LHCN-M2 (cell line): ENCODE measurements around the gene ST8SIA2. TPM values are rescaled to one million over a fixed set of nuclear protein-coding genes. Genes with fewer than 3 reads are reported as not detected.
A peak's percentile ranks its signal among the peaks of the same experiment; 100 is the strongest.
"Not testable (repeated sequence)": the region's sequence is repeated elsewhere in the genome, so short reads cannot be mapped to it uniquely, and the experiment has no call there.

ENCODE experiments used
- DNase-seq: peaks from one replicate; pipeline ENCODE4 v3.0.0-alpha.2; 2012; ENCODE audit warnings: low read depth
- total RNA-seq: library from RNA; depleted of rRNA; stranded (reverse); fragments of >200 nt; gene quantifications from 2 replicates; pipeline ENCODE4 v1.2.3, GENCODE V29; 2014

The ST8SIA2 gene
- total RNA-seq, 1 experiment from 2014 or later: 12.7 TPM

DNA sequence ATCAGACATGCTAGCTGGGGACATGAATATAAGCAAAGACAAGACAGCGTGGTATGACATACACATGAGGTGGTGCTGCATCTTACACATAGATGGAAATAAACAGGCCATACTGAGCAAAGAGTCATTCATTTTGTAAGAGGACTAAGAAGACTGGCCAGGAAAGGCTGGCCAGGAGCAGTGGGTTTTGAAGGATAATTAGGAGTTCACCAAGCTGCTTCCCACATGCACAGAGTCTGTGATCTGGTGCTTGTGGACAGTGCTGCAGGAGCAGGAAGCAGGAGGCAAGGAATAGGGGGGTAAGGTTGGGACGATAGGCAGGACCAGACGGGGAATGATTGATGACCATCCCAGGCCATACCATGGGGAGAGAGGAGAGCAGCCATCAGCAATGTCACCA is 41.5 kb downstream of the ST8SIA2 start:
- DNase-seq: no peak

DNA sequence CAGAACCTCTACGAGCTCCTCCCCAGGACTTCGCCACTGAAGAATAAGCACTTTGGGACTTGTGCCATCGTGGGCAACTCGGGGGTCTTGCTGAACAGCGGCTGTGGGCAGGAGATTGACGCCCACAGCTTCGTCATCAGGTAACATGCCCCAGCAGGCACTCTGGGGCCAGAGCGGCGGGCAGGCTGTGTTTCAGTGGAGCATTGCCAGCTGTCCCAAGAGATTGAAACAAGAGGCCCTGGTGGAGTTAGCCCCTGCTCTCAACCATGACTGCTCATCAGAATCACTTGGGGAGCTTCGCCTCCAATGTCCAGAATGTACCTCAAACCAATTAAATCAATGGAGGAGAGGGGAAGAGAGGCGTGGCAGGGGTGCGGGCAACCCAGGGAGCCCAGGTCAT is 44.8 kb downstream of the ST8SIA2 start:
- DNase-seq: no peak

DNA sequence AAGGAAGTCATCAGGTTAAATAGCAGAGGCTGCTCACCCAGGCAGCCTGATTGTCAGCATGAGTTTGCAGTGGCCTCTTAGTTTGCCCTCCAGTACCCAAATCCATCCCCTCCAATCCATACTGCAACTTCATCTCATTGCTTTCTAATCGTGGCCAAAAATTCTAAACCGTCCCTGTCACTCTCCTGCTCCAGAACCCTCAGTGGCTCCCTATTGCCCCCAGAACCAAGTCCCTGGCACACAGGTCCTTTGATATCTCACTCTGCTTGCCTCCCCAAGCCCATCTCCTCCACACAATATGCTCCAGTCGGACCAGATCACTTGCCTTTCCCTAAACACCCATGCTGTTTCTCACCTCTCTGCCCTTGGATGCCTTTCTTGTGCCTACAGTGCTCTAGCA is 49.7 kb downstream of the ST8SIA2 start:
- no peak for DNase-seq

DNA sequence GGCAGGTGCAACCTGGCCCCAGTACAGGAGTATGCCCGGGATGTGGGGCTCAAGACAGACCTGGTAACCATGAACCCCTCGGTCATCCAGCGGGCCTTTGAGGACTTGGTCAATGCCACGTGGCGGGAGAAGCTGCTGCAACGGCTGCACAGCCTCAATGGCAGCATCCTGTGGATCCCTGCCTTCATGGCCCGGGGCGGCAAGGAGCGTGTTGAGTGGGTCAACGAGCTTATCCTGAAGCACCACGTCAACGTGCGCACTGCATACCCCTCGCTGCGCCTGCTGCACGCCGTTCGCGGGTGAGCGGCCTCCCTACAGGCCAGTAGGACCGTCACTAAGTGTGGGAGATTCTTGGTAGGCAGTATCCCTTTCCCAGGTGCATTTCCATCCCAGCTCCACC is 51.0 kb downstream of the ST8SIA2 start:
- DNase-seq: no peak

DNA sequence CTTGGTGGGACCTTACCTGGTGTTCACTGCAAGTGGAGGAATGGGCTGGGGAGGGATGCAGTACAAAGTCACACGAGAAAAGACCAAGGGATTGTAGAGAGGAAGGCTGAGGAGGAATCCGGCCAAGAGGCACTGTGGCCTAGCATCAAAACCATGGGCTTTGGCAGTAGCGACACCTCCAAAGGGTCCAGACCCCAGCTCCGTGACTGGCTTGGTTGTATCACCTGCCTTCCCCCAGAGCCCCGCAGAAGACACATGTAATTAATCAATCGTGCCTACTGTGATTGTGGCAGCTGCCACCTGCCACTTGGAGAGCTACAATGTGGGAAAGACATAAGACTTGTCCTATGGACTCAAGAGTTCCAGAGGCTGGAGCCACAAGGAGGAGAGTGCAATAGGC is 54.7 kb downstream of the ST8SIA2 start:
- DNase-seq: no peak

DNA sequence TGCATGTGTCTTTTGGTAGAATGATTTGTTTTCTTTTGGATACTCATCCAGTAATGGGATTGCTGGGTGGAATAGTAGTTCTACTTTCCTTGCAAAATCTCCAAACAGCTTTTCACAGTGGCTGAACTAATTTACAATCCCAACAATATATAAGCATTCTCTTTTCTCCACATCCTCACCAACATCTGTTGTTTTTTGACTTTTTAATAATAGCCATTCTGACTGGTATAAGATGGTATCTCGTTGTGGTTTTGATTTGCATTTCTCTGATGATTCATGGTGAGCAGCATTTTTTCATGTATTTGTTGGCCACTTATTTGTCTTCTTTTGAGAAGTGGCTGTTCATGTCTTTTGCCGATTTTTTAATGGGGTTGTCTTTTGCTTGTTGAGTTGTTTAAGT is 55.8 kb downstream of the ST8SIA2 start:
- peak; percentile 79 for DNase-seq

DNA sequence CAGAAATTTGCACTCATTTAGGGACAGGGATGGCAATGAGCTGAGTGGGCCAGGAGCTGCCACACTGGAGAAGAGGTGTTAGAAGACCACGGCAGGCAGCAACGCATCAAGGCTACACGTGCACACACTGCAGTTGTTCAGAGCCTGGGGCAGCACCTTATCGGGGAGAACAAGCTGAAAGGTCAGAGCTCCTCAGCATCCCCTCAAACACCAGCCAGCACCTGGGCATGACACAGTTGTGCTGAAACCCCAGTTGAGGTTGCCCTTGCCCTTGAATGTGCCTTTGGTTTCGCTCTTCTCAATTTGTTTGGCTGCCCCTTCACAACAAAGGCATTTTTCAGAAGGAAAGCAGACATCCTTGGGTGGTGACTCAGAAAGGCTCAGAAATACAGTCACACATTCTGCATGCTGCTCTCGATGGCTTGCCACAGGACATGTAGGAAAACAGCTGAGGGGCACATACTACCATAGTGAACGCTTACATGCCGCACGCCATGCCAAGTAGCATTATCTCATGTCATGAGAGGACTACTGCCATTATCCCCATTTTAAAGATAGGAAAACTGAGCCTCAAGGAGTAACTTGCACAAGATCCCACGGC is 57.6 kb downstream of the ST8SIA2 start:
- peak; percentile 92 for DNase-seq

DNA sequence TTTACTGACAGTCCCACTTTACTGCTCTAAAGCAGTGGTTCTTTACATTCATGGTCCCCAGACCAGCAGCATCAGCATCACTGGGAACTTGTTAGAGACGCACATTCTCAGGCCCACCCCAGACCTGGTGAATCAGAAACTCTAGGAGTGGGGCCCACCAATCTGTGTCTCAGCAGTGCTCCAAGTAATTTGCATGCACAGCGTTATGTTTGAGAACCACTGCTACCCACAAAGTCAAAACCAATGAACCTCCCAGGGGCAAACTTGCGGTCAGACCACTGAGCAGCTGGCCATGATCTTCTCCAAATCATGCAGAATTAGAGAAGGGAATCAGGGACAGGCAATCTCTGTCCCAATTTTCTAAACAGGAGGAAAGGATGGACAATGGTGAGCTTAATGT is 58.5 kb downstream of the ST8SIA2 start:
- peak; percentile 31 for DNase-seq

DNA sequence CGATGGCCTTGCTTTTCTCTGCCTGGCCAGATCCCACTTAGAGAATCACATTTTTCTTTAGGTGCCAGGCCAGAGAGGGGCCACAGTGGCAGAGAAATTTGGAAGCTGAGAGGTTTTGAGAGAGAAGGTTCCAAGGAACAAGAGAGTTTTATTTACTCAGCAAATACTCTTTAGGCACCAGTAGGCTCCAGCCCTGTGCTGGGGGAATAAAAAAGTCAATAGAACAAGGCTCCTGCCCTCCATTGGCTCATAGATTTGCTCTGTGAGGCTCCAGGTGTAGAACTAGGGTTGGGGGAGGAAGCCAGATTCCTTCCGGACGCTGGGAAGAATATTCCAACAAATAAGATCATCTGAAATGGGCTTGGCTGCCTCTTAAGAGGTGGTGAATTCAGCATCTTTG is 59.9 kb downstream of the ST8SIA2 start:
- no peak for DNase-seq

DNA sequence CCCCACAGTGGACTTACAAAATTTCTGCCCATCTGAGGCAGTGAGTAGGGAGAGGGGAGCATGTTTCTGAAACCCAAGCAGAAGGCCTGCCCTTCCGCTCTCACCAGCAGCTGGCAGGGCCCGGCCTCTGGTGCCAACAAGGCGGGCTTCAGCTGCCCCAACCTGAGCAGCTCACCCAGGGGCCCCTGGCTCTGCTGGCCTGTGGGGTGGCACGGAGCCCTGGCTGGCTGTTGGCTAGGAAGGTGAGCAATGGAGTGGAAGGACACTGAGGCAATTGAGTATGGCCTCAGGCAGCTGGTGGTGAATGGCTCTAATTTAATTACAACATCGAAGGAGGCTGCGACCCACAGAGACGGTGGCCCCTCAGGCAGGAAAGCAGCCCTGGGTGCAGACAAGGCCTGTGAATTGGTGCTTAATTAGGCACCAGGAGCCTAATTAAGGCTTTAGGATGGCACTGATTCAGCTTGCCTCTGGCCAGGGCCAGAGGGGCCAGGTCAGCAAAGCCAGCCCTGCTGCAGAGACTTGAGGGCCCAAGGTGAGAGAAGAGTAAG is 60.9 kb downstream of the ST8SIA2 start:
- DNase-seq: no peak

DNA sequence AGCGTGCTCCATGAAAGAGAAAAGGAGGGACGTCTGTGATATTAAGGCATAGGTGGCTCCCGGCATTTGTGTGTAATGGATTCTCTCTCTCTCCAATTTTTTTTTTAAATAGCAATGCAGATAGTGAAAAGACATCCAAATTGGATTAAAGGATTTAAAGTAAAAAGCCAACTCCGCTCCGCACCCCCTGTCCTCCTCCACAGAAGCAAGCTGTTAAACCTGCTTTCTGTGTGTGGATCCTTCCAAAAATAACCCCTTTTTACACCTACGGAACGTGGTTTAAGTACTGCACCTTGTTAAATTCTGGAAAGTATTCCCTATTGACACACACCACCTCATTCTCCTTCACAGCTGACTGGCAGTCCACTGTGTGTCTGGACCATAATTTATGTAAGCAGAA is 61.6 kb downstream of the ST8SIA2 start:
- no peak for DNase-seq

DNA sequence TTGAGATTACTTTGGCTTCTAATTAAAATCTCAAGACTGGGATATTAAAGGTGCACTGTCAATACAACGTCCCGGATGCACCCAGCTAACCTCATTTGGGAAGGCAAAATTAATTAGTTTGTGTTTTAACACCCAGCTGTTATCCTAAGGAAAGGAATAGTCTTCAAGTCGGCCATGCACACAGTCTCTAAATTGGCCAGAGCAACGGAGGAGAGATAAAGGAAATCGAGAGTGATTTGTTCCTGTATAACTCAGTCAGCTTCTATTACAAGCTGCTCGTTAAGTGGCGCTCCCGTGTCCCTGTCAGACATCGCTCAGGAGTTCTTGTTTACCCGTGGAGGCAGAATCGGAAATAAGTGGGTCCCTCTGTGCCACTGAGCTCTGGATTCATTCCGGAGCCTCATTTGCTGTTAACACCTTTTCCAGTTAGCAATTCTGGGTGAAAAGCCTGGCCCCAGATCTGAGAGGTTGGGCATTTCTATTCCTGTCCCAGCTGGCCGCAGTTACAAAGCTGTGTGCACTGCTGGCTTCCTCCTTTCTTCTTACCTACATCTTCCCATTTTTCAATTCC is 63.9 kb downstream of the ST8SIA2 start:
- no peak for DNase-seq

DNA sequence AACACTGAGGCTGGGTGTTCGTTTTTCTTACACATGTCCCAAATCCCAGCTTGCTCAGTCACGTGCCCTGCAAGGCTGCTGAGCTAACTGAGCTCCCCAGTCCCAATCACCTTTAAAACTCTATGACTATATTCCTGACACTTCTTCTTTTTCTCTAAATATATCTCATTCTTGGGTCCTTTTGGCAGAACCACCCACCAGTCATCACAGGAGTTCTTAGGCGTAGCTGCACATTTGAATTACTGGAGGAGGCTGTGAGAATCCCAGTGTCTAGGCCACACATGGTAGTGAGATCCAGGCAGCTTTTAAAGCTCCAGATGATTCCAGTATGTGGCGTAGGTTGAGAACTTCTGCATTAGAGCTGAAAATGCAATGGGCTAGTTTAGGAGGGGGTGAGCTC is 66.3 kb downstream of the ST8SIA2 start:
- DNase-seq: no peak

DNA sequence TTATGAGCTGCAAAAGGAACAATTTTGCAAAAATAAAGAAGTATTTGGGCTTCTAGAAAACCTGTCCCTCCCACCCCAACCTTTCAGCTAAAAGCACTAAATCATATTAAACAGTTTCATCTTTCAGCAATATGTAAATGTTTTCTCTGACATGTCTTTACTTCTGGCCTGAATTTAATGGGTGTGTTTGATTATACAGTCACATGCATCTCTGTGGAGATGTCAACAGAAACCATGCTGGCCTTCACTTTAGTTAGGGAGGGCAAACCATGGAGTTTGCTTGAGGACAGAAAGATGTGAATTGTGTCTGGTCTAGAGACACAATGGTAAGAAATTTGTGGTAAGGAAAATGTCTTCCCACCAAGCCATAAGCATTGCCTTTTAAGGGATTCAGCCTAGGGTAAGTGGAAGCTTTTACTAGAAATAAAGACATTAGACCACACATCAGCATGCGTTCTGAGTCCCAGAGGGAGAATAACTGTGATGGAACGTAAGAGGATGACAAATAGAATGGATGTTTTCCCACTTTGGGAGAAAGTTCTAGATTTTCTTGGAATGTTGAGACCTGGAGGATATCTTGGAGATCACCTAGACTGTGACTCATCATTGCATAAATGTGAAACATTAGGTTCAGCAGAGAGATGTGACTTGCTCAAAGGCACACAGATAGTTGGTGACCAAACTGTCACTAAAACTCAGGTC is 68.9 kb downstream of the ST8SIA2 start:
- DNase-seq: no peak

DNA sequence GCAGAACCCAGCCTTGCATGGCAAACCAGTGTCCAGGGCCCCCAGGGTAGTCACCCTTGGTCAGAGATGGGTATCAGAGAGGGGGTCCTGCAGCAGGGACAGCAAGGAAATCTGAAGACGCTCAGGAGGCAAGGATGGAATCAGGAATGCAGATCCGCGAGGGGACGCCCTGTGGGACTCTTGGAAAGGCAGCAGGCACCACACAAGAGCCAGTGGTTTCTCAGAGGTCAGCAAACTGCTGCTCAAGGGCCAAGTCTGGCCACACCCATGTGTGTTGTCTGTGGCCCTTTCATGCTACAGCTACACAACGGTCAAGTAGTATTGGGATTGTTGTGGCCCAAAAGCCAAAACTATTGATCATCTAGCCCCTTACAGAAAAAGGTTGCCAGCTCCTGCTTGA is 69.7 kb downstream of the ST8SIA2 start:
- DNase-seq: no peak

DNA sequence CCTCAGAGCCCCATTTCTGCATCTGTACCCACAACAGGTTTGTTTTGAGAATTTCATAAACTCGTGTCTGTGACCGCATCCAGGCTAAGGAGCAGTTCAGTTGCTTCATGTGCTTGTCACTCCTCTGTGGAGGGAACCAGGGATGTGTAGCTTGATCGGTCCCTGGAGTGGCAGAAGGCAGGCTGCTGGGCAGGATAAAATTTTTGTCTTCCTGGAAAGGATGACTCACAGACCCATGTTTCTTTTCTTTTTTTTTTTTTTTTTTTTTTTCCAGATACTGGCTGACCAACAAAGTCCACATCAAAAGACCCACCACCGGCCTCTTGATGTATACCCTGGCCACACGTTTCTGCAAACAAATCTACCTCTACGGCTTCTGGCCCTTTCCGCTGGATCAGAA is 70.1 kb downstream of the ST8SIA2 start:
- peak; percentile 47 for DNase-seq

DNA sequence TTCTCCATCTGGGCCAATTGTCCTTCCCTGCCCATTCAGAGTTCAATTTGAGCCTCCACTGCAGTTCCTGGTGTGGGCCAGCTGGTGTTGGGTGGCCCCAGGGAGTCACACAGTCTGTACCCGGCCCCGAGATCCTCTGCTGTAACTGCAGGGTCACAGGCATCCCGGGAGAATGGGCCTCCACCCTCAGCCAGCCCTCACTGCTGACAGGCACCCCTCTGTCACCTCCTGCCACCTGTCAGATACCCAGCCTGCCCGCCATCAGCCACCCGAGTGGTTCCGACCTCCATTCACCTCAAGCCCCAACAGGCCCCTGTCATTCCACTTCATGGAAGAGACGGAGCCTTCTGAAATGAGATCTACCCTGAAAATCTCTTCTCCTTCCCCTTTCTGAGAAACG is 73.2 kb downstream of the ST8SIA2 start:
- DNase-seq: no peak

DNA sequence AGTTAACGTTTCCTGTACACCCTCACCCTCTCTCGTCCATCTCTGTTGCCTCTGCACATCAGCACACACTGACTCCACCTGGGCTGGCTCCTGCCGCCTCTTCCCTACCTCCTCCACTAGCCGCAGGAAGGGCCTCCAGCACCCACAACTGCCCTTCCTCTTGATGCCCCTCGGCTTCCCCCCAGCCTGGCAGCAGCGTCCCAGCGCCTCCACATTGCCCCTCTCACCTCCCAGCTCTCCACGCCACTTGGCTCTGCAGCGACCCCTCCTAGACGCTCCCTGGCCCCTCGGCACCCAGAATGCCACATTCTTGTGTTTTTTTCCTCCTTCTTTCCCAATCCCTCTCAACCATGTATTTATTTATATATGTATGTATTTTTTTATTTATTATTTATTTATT is 73.6 kb downstream of the ST8SIA2 start:
- no peak for DNase-seq

DNA sequence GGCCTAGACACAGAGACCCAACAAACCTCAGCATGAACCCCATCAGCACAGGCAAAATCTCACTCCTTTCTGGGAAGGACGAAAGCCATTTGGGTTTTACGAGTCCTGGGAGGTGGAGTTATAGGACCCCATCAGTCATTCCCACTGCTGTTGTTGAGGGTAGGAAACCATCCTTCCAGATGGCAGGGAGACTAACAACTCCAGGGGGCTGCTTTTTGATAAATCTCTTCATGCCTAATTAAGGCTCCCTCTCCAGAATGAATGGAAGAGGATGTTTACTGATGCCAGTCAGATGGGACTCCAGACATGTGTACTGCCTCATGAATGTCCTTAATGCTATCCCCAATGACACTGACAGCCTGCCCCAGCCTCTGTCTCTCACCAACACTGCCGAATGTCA is 75.3 kb downstream of the ST8SIA2 start:
- no peak for DNase-seq

DNA sequence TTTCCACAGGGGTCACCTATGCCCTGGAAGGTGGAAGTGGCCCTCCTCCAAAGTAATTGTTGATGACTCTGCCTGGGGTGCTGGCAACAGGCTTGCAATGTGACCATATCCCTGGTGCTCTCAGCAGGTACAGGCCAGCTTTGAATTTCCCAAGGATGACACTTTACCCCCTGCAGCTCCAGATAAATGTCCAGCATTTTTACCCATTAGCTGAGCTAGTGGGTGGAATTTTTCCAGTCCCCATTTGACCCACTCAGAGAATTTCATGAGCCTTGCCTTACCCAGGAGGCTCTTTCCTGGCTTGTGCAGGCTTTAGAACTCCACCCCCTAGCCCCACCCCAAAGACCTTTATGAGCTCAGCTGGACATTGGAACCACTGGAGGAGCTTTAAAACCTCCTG is 77.6 kb downstream of the ST8SIA2 start:
- no peak for DNase-seq

DNA sequence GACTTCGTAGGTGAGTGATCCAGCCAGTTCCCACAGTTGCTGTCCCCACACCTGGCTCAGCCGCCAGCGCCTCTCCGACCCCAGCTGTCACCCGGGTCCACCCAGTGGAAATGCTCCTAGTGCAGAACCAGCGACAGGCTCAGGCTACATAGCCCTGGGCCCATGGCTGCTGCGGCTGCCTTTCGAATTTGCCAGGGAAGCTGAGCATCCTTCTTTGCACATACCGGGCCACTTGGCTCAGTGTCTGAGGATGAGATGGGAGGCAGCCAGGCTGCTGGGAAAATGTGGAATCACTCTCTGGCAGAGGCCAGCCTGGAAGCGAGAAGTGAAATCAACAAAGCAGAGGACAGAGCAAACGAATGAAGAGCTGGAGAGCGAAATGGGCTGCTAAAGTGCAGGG is 80.1 kb downstream of the ST8SIA2 start:
- no peak for DNase-seq

DNA sequence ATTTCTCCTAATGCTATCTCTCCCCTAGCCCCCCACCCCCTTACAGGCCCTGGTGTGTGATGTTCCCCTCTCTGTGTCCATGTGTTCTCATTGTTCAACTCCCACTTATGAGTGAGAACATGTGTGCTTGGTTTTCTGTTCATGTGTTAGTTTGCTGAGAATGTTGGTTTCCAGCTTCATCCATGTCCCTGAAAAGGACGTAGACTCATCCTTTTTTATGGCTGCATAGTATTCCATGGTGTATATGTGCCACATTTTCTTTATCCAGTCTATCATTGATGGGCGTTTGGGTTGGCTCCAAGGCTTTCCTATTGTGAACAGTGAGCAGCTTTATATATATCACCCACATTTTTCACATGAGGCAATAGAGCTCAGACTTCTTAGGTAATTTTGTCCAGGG is 86.0 kb downstream of the ST8SIA2 start:
- not testable (repeated sequence) for DNase-seq

DNA sequence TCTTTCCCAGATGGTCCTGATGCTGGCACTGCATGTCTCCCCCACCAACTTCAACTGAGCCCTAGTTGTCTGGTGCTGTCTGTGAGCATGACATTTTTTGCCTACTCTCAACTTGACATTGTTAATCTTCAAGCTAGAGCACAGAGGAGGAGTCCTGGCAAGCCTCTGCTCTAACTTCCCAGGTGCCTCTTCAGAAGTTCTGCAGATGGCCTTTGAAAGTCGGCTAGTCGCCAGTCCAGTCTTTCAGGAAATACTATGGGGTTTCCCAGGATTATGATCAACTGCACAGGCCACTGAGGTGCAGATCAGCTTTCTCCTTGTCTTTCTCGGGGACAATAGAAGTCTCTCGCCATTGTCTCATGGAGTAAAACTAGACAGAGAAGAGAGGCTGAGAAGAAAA is 86.7 kb downstream of the ST8SIA2 start:
- DNase-seq: no peak
